GM21576 (cell line): ENCODE data around the gene SNAPC1.
"Not testable (repeated sequence)": the region's sequence is repeated elsewhere in the genome, so short reads cannot be mapped to it uniquely, and the experiment has no call there.

Source experiments
- ATAC-seq: cut with Tn5 transposase; IDR thresholded peaks from one replicate; pipeline ENCODE4 v1.9.1; 2021; ENCODE audit warnings: mild to moderate bottlenecking, moderate library complexity; ENCODE audit not compliant: unreplicated experiment

SNAPC1 gene

GRCh38 chr14:61761959-61762786 is at the start of gene SNAPC1:
TSS of gene SNAPC1 (plus strand) at chr14:61762420. CDS start at chr14:61762461, 41 bp downstream.
- ATAC-seq = peak; percentile 95

DNA sequence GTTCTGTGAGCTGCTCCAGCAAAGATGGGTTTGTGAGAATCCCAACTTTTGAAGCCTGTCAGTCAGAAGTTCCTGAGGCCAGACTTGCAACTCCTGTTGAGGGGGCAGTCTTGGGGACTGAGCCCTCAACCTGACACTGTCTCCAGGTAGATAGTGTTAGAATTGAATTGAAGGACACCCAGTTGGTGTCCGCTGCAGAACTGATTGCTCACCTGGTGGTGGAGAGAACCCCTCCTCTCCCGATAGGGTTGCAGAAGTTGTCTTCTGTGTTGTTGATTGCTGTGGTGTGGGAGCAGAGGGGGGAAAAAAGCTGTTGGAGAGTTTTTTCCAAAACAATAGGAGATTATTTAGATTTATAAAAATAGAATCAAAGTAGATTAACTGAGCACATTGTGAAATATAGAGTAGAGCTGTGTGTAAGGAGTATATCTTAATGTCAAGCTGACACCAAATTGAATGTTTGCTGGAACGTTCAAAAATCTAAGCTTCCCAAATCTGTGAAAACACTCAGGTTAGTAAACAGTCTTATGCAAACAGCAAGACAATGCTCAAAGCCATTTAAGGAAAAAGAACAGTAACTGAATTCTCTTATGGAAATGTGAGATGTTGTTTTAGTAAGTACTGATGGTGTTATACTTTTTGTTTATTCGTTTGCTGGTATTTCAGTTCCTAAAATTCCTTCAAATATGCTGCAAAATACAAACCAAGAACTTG is 48.3 kb upstream of the SNAPC1 start:
- ATAC-seq = no peak

GRCh38 chr14:61716956-61717355 is 45.3 kb upstream of the SNAPC1 start:
- no peak for ATAC-seq

DNA sequence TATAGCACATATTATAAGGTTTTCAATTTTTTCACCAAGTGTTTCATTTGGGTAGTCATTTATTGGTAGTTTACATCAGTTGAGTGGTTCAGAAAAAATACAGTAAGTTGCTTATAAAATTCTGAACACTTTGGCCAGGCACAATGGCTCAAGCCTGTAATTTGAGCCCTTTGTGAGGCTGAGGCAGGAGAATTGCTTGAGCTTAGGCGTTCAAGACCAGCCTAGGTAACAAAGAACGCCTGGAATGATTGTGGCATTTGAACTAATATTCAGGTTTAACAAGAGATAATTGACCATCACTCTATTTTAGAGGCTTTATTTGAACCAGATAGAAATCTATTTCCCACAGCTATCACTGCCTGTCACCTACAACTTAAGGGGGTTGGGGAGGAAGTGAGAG is 44.2 kb upstream of the SNAPC1 start:
- no peak for ATAC-seq

- ATAC-seq = no peak
Measured at GRCh38 chr14:61719344-61720293, 42.6 kb upstream of the SNAPC1 start.

GRCh38 chr14:61720294-61720661 is 41.9 kb upstream of the SNAPC1 start:
- ATAC-seq = no peak

DNA sequence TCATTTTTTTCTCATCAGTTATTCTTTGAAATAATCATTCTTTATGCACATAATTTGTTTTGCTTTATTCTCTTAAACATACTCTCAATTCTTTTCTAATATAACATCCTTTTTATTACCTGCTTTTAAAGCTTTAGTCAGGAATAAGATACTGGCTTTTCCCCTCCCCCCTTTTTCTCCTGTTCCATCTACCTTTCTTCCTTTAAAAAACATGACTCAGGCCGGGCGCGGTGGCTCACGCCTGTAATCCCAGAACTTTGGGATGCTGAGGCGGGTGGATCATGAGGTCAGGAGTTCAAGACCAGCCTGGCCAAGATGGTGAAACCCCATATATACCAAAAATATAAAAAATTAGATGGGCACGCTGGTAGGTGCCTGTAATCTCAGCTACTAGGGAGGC is 41.5 kb upstream of the SNAPC1 start:
- no peak for ATAC-seq

GRCh38 chr14:61724133-61724532 is 38.1 kb upstream of the SNAPC1 start:
- ATAC-seq = no peak

- ATAC-seq = no peak
Measured at GRCh38 chr14:61726778-61727658, 35.2 kb upstream of the SNAPC1 start.

DNA sequence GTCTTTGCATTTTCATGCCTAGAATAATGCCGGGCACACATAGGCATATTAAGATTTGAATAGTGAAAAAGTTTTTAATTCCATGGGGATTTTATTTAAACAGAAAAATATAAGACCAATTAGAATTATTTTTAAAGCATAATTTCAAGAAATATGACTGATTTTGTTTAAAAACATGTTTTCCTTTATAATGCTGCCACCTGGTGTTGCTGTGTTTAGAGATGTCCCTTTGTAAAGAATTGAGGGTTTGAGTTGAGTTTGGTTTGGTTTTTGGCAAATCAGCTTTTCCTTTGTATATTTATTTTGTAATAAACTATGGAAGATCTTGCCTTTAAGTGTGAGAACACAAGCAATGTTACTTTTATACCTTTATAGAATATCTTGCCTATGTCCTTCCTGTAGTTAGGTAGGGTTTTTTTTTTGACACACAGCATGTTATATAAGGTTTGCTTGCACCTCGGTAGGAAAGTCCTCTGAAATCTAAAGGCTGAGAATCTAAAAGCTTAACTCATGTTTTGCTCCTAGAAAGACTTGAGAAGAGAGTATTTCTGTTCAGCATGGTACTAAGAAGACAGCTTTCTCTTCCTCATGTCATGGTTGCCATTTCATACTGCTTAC is 31.4 kb upstream of the SNAPC1 start:
- ATAC-seq = no peak

DNA sequence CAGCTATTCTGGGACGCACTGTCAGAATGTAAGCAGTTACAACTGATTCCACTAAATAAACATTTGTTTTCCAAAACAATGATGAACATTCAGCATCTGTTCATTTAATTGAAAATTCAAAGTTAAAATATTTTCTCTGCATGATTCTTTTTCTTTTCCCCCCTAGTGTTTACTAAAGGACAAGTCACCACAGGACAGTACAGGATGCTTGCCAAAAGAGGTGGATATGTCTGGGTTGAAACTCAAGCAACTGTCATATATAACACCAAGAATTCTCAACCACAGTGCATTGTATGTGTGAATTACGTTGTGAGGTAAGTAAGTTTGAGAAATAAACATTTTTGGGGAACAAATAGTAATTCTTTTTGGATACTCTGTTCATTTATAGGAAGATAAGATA is 28.2 kb upstream of the SNAPC1 start:
- ATAC-seq = no peak

DNA sequence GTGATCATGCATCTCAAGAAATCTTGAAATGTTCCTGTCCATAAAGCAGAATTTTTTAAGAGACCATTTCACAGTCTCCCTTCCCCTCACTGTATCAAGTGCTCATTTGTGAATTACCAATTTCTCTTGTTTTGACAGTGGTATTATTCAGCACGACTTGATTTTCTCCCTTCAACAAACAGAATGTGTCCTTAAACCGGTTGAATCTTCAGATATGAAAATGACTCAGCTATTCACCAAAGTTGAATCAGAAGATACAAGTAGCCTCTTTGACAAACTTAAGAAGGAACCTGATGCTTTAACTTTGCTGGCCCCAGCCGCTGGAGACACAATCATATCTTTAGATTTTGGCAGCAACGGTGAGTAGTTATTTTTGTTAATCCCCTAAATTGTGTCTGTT is 25.5 kb upstream of the SNAPC1 start:
- ATAC-seq = no peak

DNA sequence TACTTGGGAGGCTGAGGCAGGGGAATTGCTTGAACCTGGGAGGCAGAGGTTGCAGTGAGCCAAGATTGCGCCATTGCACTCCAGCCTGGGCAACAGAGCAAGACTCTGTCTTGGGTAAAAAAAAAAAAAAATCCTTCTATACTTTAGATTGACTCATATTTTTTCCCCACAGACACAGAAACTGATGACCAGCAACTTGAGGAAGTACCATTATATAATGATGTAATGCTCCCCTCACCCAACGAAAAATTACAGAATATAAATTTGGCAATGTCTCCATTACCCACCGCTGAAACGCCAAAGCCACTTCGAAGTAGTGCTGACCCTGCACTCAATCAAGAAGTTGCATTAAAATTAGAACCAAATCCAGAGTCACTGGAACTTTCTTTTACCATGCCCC is 24.3 kb upstream of the SNAPC1 start:
- no peak for ATAC-seq

DNA sequence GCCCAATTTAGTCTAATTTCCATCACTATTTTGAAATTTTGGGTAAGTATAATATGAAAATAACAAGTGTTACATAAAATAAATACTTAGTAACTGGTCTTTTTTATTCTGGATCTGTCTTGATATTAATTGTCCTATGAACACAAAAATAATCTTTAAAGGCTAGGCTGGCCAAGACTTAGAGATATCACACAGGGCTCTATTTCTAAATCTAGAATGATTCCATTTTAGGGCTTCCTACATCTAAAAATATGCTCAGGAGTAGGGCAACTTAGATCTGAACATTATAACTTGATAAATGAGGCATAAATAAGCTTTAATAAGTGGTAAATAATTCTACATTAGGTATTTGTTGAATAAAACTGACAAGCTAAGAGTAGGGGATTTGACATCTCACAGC is 23.1 kb upstream of the SNAPC1 start:
- ATAC-seq = no peak

DNA sequence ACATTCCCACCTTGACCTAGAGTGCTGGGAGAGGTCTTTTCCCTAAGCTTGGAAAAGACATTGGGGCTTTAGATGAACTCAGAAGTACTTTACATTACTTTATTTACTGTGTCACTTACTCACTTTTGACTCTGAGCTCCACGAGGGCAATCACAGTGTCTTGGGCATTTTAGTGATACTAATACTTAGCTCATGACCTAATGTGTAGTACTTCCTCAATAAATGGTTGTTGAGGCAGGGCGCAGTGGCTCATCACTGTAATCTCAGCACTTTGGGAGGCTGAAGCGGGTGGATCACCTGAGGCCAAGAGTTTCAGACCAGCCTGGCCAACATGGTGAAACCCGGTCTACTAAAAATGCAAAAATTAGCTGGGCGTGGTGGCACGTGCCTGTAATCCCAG is 19.8 kb upstream of the SNAPC1 start:
- ATAC-seq = no peak

DNA sequence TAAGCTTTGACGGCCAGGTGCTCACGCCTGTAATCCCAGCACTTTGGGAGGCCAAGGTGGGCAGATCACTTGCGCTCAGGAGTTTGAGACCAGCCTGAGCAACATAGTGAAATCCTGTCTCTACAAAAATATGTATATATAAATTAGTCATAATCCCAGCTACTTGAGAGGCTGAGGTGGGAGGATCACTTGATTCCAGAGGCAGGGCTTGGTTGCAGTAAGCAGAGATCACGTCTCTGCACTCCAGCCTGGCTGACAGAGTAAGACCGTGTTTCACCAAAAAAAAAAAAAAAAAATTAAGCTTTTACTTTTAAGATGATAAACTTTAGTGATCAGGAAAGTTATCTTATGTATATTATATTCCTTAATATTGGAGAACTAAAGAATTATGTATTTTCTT is 18.0 kb upstream of the SNAPC1 start:
- ATAC-seq = no peak

DNA sequence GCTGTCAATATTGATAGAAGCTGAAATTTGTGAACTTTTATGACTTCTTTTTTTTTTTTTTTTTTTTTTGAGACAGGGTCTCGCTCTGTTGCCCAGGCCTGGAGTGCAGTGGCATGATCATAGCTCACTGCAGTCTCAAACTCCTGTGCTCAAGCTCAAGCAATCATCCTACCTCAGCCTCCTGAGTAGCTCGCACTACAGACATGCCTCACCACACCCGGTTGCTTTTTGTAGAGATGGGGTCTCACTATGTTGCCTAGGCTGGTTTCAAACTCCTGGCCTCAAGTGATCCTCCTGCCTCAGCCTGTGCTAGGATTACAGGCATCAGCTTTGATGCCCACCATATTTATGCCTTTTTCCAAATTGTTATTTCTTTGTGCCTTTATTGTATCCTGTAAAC is 15.9 kb upstream of the SNAPC1 start:
- ATAC-seq = not testable (repeated sequence)

DNA sequence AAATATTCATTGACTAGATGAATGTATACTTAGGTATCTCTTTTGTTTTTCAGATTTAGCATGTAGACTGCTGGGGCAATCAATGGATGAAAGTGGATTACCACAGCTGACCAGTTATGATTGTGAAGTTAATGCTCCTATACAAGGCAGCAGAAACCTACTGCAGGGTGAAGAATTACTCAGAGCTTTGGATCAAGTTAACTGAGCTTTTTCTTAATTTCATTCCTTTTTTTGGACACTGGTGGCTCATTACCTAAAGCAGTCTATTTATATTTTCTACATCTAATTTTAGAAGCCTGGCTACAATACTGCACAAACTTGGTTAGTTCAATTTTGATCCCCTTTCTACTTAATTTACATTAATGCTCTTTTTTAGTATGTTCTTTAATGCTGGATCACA is 15.3 kb upstream of the SNAPC1 start:
- ATAC-seq = no peak

DNA sequence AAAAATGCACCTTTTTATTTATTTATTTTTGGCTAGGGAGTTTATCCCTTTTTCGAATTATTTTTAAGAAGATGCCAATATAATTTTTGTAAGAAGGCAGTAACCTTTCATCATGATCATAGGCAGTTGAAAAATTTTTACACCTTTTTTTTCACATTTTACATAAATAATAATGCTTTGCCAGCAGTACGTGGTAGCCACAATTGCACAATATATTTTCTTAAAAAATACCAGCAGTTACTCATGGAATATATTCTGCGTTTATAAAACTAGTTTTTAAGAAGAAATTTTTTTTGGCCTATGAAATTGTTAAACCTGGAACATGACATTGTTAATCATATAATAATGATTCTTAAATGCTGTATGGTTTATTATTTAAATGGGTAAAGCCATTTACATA is 14.9 kb upstream of the SNAPC1 start:
- no peak for ATAC-seq

- no peak for ATAC-seq
Measured at GRCh38 chr14:61749264-61749663, 13.0 kb upstream of the SNAPC1 start.
